NCI-H524 treated with DMSO at 0.1 percent for 48 hours (cell line): ENCODE measurements around the gene METRNL.

Source experiments
- DNase-seq: peaks from one replicate; lab custom pipeline; 2025; lab: John Stamatoyannopoulos, UW

Gene METRNL

GRCh38 chr17:83142619-83143018 lies 63.2 kb downstream of the METRNL start:
- DNase-seq: no peak

- no peak for DNase-seq
Measured at GRCh38 chr17:83143817-83144231, 64.4 kb downstream of the METRNL start.
